DOHH2 (cell line): ENCODE data around the gene UMAD1.

Experiments
- H3F3A ChIP-seq: fragments of 200-600 bp; sonication (generic), shearing (Covaris generic); 2 replicates; pipeline ENCODE4 v1.6.0; 2016; ENCODE audit warnings: antibody characterized with exemption, mild to moderate bottlenecking; ENCODE audit not compliant: control insufficient read depth, insufficient read depth
- H3K27ac ChIP-seq: fragments of 200-600 bp; sonication (generic); 2 replicates; pipeline ENCODE4 v1.5.1; 2014; ENCODE audit warnings: low read depth, mild to moderate bottlenecking, low read length, moderate library complexity
- H3K27me3 ChIP-seq: fragments of 200-600 bp; sonication (generic); 2 replicates; pipeline ENCODE4 v1.6.1; 2014; ENCODE audit warnings: mild to moderate bottlenecking, low read length, mixed read lengths; ENCODE audit not compliant: control insufficient read depth
- H3K36me3 ChIP-seq: fragments of 200-600 bp; sonication (generic); 2 replicates; pipeline ENCODE4 v1.6.1; 2014; ENCODE audit warnings: mild to moderate bottlenecking, low read length, moderate library complexity, mixed read lengths; ENCODE audit not compliant: control insufficient read depth
- H3K4me1 ChIP-seq: fragments of 200-600 bp; sonication (generic); 2 replicates; pipeline ENCODE4 v1.6.1; 2014; ENCODE audit warnings: mild to moderate bottlenecking, low read length, mixed read lengths; ENCODE audit not compliant: control insufficient read depth
- H3K4me2 ChIP-seq: fragments of 200-600 bp; sonication (generic); 2 replicates; pipeline ENCODE4 v1.6.0; 2014; ENCODE audit warnings: mild to moderate bottlenecking, low read length, moderate library complexity
- H3K4me3 ChIP-seq: fragments of 200-600 bp; sonication (generic); 2 replicates; pipeline ENCODE4 v1.5.1; 2014; ENCODE audit warnings: mild to moderate bottlenecking, low read length, mixed read lengths
- H3K79me2 ChIP-seq: fragments of 200-600 bp; sonication (generic); 2 replicates; pipeline ENCODE4 v1.6.1; 2014; ENCODE audit warnings: mild to moderate bottlenecking, low read length, mixed read lengths; ENCODE audit not compliant: control insufficient read depth
- H3K9me2 ChIP-seq: fragments of 200-600 bp; sonication (generic); replicated peaks from 2 replicates; pipeline ENCODE4 v1.6.1; 2014; ENCODE audit warnings: mild to moderate bottlenecking, low read length, mixed read lengths; ENCODE audit not compliant: control insufficient read depth
- H3K9me3 ChIP-seq: fragments of 200-600 bp; sonication (generic); 2 replicates; pipeline ENCODE4 v1.6.1; 2014; ENCODE audit warnings: antibody characterized with exemption, low read length, mixed read lengths; ENCODE audit not compliant: control insufficient read depth, insufficient read depth
- H4K20me1 ChIP-seq: fragments of 200-600 bp; sonication (generic); 2 replicates; pipeline ENCODE4 v1.6.0; 2014; ENCODE audit warnings: low read depth, mild to moderate bottlenecking, antibody characterized with exemption, low read length, moderate library complexity; ENCODE audit not compliant: control insufficient read depth, insufficient read depth
- CTCF ChIP-seq: fragments of 200-600 bp; sonication (generic); IDR thresholded peaks from one replicate; pipeline ENCODE4 v1.5.1; 2014; ENCODE audit warnings: antibody characterized with exemption, mild to moderate bottlenecking, low read depth, low read length; ENCODE audit not compliant: poor library complexity, severe bottlenecking
- EZH2phosphoT487 ChIP-seq: fragments of 200-600 bp; sonication (generic); IDR thresholded peaks from 2 replicates; pipeline ENCODE4 v1.6.1; 2017; ENCODE audit warnings: borderline replicate concordance, mild to moderate bottlenecking, antibody characterized with exemption, low read length, moderate library complexity, mixed read lengths

UMAD1 gene

GRCh38 chr7:7772397-7772821 lies 131.9 kb downstream of the UMAD1 start:
- peak overlapping the region; percentile 89 for H3K4me2 ChIP-seq
- no peak for TF ChIP-seq CTCF
- TF ChIP-seq EZH2phosphoT487, result no peak
- H3K9me3 ChIP-seq, result no peaks in the 10 kb centered on the region
- no peaks in the 10 kb centered on the region for H3K79me2 ChIP-seq
- H3K4me1 ChIP-seq, result peaks cover 35% of the 10 kb centered on the region
- H3K27me3 ChIP-seq, result no peaks in the 10 kb centered on the region
- H3K4me3 ChIP-seq, result peak overlapping the region; percentile 60
- peak overlapping the region; percentile 57 for H3K27ac ChIP-seq
- H3F3A ChIP-seq, result peaks cover 5% of the 10 kb centered on the region; the same call in 1 of the 2 replicates
- H4K20me1 ChIP-seq, result no peaks in the 10 kb centered on the region
- no peaks in the 10 kb centered on the region for H3K36me3 ChIP-seq
- H3K9me2 ChIP-seq, result no peaks in the 10 kb centered on the region

- peak overlapping the region; percentile 89 for H3K4me2 ChIP-seq
- TF ChIP-seq EZH2phosphoT487 (no peak), CTCF (no peak)
- H3K4me1 ChIP-seq, result peaks cover 35% of the 10 kb centered on the region
Observed at GRCh38 chr7:7773334-7774309, 133.1 kb downstream of the UMAD1 start.

GRCh38 chr7:7779888-7780287 lies 139.3 kb downstream of the UMAD1 start:
- Histone ChIP-seq H3K4me2 (no peak overlapping the region), H3K27ac (no peak overlapping the region), H3K27me3 (no peaks in the 10 kb centered on the region)

More at GRCh38 chr7:7773334-7774309, 133.1 kb downstream of the UMAD1 start:
- Histone ChIP-seq H3K27ac (peak overlapping the region; percentile 57), H3K9me3 (no peaks in the 10 kb centered on the region), H3K79me2 (no peaks in the 10 kb centered on the region), H3K9me2 (no peaks in the 10 kb centered on the region), H3K4me3 (peak overlapping the region; percentile 60), H4K20me1 (no peaks in the 10 kb centered on the region), H3K27me3 (no peaks in the 10 kb centered on the region), H3F3A (peaks cover 5% of the 10 kb centered on the region; the same call in 1 of the 2 replicates), H3K36me3 (no peaks in the 10 kb centered on the region)

More at GRCh38 chr7:7779888-7780287, 139.3 kb downstream of the UMAD1 start:
- Histone ChIP-seq H3K4me3 (no peak overlapping the region), H3K9me3 (no peaks in the 10 kb centered on the region), H3K79me2 (no peaks in the 10 kb centered on the region), H3K4me1 (peaks cover 7% of the 10 kb centered on the region), H3F3A (no peaks in the 10 kb centered on the region), H3K36me3 (no peaks in the 10 kb centered on the region), H3K9me2 (no peaks in the 10 kb centered on the region), H4K20me1 (no peaks in the 10 kb centered on the region)
- TF ChIP-seq EZH2phosphoT487, result no peak
- TF ChIP-seq CTCF, result no peak
